Measurements from ENCODE around the gene ZBTB7C.

GRCh38 chr18:48173557-48173956, 235.6 kb downstream of the ZBTB7C start:
- no peak for TF ChIP-seq CTCF (optimal IDR thresholded peaks at IDR 0.05 in 1 of 3, IDR thresholded peaks at IDR 0.05 in 1 of 3, conservative IDR thresholded peaks at IDR 0.05 in 1 of 3; ENCODE audit: extremely low read depth in 1 of 3, insufficient read depth in 2 of 3, low read length in 3 of 3)
- no peak for TF ChIP-seq EZH2 (IDR thresholded peaks at IDR 0.05; ENCODE audit: low read length)
